Fibroblast of skin of left quadriceps (primary cell): ENCODE measurements around the gene ZSCAN1.
"Not testable (repeated sequence)": the region's sequence is repeated elsewhere in the genome, so short reads cannot be mapped to it uniquely, and the experiment has no call there.

Source experiments
- DNase-seq, 2 experiments: peaks; one replicate each; pipeline ENCODE4 v3.0.0-alpha.2; 2013; ENCODE audit warnings: low read depth in 2 of 2

The ZSCAN1 gene

GRCh38 chr19:58033741-58034476 is at the start of gene ZSCAN1:
ZSCAN1 (plus strand) TSS chr19:58034025; CDS start chr19:58037837, 3,812 bp downstream.
- DNase-seq = peak; percentile 69 to 70

DNA sequence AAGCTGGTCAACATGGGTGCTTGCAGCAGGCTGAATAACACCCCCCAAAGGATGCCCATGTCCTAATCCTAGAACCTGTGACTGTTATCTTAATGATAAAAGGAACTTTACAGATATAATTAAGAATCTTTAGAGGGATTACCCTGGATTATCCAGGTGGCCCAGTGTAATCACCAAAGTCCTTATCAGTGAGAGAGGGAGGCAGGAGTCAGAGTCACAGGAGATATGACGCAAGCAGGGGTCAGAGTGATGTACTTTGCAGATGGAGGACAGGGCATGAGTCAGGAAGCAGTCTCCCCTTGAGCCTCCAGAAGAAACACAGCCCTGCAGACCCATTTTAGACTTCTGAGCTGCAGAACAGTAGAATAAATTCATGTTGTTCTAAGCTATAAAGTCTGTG is 41.0 kb upstream of the ZSCAN1 start:
- DNase-seq = no peak

DNA sequence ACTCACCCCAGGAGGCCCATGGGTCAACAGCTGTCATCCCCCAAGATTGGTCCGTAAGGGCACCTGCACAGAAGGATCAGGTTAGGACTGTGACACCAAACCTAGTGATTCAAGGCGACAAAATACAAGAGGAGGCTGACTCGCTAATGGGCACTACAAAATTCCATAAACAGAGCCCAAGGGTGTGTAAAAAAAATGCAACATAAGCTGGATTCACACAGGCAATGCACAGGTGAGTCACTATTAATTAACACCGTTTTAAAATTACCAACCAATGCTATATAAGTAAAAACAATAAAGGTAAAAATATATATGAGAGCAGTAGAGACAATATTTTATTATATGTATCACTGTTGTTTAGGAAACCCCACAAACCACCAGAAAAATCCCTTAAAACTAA is 33.1 kb upstream of the ZSCAN1 start:
- DNase-seq = no peak

- no peak for DNase-seq
Observed at GRCh38 chr19:58001895-58002369, 31.9 kb upstream of the ZSCAN1 start.

- DNase-seq = peak; percentile 62 to 66
Observed at GRCh38 chr19:58002384-58003173, 31.2 kb upstream of the ZSCAN1 start, which contains the start of gene ZNF606. ZNF606 (minus strand) TSS chr19:58002820; CDS start chr19:58001319, 1,501 bp downstream.

GRCh38 chr19:58003174-58003828 is 30.5 kb upstream of the ZSCAN1 start:
- no peak for DNase-seq

- no peak for DNase-seq
Observed at GRCh38 chr19:58007285-58007684, 26.5 kb upstream of the ZSCAN1 start.

DNA sequence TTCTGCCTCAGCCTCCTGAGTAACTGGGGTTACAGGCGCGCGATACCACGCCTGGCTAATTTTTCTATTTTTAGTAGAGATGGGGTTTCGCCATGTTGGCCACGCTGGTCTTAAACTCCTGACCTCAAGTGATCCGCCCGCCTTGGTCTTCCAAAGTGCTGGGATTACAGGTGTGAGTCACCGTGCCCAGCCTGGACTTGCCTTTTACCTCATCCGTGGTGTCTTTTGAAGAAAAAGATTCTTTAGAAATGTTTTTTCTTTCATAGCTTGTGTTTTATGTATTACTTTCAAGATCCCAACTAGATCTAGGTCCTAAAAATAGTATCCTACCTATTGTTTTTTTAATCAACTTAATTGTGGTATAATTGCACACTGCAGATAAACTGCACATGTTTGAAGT is 24.9 kb upstream of the ZSCAN1 start:
- DNase-seq = not testable (repeated sequence)

- DNase-seq = no peak
Observed at GRCh38 chr19:58009301-58009665, 24.5 kb upstream of the ZSCAN1 start.

DNA sequence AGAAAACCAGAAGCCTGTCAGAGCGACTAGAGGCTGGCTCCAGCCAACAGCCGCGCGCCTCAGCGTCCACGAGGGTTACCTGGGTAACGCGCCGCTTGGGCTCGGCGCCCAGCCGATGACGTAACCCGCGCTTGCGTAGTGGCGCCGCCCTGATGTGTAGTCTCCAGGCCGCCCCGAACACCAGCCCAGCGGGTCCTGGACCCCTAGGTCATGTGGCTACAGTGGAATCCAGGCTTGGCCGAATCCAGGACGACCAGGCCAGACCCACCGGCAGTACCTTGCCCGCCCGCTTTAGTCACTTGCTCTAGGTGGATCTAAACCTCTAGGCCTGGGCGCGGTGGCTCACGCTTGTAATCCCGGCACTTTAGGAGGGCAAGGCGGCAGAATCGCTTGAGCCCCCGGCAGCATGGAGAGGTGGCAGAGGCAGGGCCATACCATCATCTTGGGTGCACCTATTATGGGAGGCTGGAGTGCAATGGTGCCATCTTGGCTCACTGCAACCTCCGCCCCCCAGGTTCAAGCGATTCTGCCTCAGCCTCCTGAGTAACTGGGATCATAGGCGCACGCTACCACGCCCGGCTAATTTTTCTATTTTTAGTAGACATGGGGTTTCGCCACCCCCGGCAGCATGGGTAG is 24.0 kb upstream of the ZSCAN1 start:
- peak; percentile 63 to 66 for DNase-seq

- DNase-seq = no peak
Observed at GRCh38 chr19:58010507-58010906, 23.3 kb upstream of the ZSCAN1 start.

DNA sequence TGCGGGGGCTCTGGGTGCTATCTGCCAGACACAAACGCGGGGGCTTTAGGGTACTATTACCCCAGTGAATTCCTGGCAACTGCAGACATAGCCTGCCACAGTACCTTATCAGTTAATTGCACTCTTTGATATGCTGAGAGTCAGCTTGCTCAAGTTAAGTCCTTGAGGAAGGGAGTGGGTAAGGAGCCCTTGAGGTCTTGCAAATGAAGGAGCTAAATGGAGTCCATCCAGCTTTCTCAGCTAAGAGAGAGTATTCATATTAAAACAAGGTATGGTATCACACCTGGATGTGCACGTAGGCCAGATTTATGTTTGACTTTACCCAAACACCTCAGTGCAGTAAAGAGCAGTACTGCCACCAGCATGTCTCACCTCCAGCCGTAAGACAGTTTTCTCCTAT is 19.7 kb upstream of the ZSCAN1 start:
- no peak for DNase-seq

GRCh38 chr19:58020129-58020528 is 13.7 kb upstream of the ZSCAN1 start:
- no peak for DNase-seq

GRCh38 chr19:58021541-58022282 is 12.1 kb upstream of the ZSCAN1 start:
- DNase-seq = no peak

- DNase-seq = no peak
Observed at GRCh38 chr19:58022283-58022660, 11.6 kb upstream of the ZSCAN1 start.

DNA sequence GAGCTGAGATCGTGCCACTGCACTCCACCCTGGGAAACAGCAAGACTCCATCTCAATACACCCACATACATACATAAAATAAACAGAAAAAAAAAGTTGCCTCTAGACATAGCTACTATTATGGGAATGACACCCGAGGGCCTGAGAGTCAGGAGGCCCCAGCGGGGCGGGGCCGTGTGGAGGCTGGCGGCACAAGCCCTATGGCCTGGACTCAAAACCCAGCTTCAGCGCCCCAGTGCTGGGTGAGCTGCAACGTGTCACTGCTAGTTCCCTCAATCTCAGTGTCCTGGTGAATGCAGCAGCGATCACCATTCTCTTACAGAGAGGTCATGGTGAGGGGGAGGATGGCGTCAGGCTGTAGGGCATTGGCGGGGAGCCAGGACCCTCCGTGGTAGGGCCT is 9.2 kb upstream of the ZSCAN1 start:
- no peak for DNase-seq

DNA sequence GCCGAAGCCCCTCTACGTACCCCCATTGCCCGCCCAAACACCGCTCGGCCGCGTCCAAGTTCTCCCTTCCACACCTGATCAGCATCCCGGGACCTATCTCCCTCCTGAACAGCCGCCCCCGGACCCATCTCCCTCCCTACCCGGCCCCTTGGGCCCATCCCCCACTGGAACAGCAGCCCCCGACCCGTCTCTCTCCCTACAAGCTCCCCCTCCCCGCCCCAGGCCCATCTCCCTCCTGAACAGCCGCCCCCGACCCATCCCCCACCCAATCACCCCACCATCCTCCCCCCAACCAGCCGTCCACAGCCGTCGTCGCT is 610 bp downstream of the ZSCAN1 start:
- no peak for DNase-seq

- DNase-seq = no peak
Observed at GRCh38 chr19:58035863-58036262, 2.0 kb downstream of the ZSCAN1 start.

DNA sequence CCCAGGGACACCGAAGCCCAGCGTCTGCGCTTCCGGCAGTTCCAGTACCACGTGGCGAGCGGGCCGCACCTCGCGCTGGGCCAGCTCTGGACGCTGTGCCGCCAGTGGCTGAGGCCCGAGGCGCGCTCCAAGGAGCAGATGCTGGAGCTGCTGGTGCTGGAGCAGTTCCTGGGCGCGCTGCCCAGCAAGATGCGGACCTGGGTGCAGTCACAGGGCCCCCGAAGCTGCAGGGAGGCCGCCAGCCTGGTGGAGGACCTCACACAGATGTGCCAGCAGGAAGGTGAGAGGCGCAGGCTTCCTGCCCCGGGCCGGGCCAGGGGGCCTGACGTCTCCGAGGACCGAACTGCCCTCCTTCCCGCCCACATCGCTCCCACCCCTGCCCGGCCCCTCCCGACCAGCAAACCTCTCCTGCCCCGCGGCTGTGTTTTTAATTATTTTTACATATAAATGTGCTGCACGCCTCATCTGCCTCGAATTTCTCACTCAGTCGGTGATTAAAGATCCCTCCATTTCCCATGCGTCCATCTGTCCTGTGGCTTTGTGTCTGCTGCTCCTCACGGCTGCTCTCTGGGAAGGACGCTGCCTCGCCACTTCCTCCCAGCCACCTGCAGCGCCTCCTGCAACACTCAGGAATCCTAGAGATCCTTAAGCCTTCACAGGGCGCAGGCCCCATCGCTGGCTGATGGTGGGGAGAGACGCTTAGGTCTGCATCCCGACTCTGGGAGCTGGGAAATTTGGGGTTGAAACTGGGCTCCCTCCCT is 4.3 kb downstream of the ZSCAN1 start:
- DNase-seq = no peak

- no peak for DNase-seq
Observed at GRCh38 chr19:58038688-58039204, 4.9 kb downstream of the ZSCAN1 start.
